Mononuclear cell (primary cell): Measurements from ENCODE around the gene MEPCE. TPM values are rescaled to one million over a fixed set of nuclear protein-coding genes. Genes with fewer than 3 reads are reported as not detected.

Source experiments
- H3K27me3 ChIP-seq: 2 replicates; pipeline ENCODE4 v1.6.0; 2011; ENCODE audit warnings: low read length, control low read depth; ENCODE audit not compliant: insufficient read depth
- H3K4me1 ChIP-seq: 2 replicates; pipeline ENCODE4 v1.5.1; 2011; ENCODE audit warnings: mild to moderate bottlenecking, low read length, control low read depth; ENCODE audit not compliant: insufficient read depth
- H3K4me3 ChIP-seq: 2 replicates; pipeline ENCODE4 v1.5.1; 2011; ENCODE audit warnings: mild to moderate bottlenecking, low read length, moderate library complexity
- H3K9me3 ChIP-seq: 2 replicates; pipeline ENCODE4 v1.5.1; 2011; ENCODE audit warnings: low read depth, mild to moderate bottlenecking, control low read depth, low read length
- total RNA-seq: library from RNA; depleted of rRNA; stranded (reverse); fragments of >200 nt; gene quantifications from one replicate; pipeline ENCODE4 v1.2.3, GENCODE V29; 2012

Gene MEPCE
- total RNA-seq, 1 donor: 36.7 TPM

- peaks cover 55% of the 10 kb centered on the region for H3K4me1 ChIP-seq
- H3K4me3 ChIP-seq: peak overlapping the region; percentile 91
- no peaks in the 10 kb centered on the region for H3K9me3 ChIP-seq
- H3K27me3 ChIP-seq: no peaks in the 10 kb centered on the region
Observed at GRCh38 chr7:100476101-100476780, 46.6 kb downstream of the MEPCE start.

DNA sequence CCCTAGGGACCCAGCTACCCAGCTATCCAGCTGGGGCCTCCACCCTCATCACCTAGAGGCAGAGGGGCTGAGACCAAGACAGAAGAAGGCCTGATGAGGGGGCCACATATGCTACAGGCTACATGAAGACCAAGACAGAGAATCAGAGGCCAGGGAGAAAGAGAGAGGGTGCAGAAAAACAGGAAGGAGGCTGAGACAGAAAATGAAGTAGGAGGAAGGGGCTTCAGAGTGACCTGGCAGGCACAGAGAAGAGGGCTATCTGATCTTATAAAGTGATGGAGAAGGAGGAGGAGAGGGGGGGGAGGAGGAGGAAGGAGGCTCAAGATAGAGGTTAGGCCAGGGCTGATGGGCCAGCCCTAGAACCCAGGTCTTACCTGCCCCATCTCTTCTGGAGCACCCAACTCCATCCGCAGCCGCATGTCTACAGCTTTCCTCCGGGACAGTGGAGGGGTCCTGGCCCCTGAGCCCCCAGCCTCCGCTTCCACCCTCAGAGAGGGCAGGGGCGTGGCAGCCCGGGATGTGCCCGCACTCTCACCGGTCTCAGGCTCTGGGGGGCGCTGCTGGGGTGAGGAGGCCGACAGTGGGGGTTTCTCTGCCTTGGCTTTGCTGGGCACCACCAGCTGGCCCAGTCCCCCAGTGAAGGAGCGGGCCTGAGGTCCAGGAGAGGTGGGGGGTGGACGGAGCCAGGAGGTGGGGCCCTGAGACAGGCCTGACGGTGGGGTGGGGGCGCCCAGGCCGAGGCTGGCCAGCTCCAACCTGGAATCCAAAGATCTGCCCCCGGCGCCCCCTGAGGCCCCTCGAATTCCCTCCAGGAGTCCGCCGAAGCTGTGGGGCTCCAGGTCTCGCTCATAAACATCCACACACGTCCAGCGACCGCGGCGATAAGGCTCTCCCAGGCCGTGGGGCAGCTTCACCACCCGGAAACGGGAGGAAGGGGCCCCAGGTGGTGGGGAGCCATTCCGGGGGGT lies 47.6 kb downstream of the MEPCE start:
- Histone ChIP-seq H3K9me3 (no peaks in the 10 kb centered on the region), H3K27me3 (no peaks in the 10 kb centered on the region), H3K4me3 (peak overlapping the region; percentile 91), H3K4me1 (peaks cover 55% of the 10 kb centered on the region)

GRCh38 chr7:100477871-100478267 lies 48.2 kb downstream of the MEPCE start:
- no peaks in the 10 kb centered on the region for H3K27me3 ChIP-seq
- H3K9me3 ChIP-seq: no peaks in the 10 kb centered on the region
- peak overlapping the region; percentile 91 for H3K4me3 ChIP-seq
- peaks cover 59% of the 10 kb centered on the region for H3K4me1 ChIP-seq

DNA sequence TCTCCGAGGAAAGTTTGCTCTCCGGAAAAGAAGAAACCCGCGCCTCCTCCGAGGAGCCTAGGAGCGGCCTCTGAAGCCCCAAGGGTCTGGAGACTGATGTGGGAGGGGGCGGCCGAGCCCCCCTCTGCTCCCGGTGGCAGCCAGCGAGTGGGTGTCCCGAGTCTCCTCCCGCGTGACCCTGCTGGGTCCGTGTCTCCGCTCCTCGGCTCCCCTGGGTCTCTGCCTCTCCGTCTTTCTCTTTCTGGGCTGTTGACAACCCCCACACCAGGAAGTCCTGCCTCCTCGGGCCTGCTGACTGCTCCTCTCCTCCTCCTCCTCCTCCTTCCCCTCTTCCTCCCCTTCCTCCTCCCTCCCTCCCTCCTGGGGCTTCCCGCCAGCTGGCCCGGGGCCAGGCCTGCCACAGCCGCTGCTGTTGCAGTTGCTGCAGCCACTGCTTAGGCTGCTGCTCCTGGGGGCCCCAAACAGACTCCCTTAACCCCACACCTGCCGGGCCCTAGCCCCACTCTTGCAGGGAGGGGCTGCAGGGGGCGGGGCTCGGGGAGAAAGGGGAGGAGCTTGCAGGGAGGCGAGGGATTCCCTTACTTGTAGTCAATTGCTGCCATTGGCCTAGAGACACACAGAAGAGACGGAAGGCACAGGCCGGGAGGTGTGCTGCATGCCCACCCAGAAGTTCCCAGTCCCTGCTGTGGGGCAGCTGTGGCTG lies 49.5 kb downstream of the MEPCE start, which contains the start of gene TSC22D4:
Gene TSC22D4 (minus strand): TSS at position 257 of the 703 bp plus-strand sequence. CDS start 1,176 bp downstream, outside the sequence.
- H3K27me3 ChIP-seq: no peaks in the 10 kb centered on the region
- H3K4me3 ChIP-seq: peak within 1 kb of the TSS; percentile 91
- no peaks in the 10 kb centered on the region for H3K9me3 ChIP-seq
- peaks cover 50% of the 10 kb centered on the region for H3K4me1 ChIP-seq

- H3K27me3 ChIP-seq: no peaks in the 10 kb centered on the region
- no peaks in the 10 kb centered on the region for H3K9me3 ChIP-seq
- no peak overlapping the region for H3K4me3 ChIP-seq
- peaks cover 26% of the 10 kb centered on the region for H3K4me1 ChIP-seq
Observed at GRCh38 chr7:100481466-100481865, 51.8 kb downstream of the MEPCE start.

DNA sequence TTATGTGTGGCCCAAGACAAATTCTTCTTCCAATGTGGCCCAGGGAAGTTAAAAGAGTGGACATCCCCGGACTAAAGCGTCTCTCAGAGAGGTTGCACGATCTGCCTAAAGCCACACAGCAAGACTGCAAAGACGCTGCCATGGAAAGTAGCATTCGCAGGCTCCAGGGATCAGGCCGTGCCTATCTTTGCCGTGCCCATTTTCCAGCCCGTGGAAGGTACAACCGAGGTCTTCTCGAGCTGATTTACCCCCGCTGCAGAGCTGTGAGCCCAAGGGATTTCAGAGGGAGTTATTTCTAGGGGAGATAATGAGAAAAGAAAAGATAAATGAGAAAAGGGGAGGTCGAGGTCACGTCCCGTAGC lies 53.1 kb downstream of the MEPCE start:
- Histone ChIP-seq H3K9me3 (no peaks in the 10 kb centered on the region), H3K4me1 (peaks cover 17% of the 10 kb centered on the region), H3K27me3 (no peaks in the 10 kb centered on the region), H3K4me3 (peak overlapping the region; percentile 27)

- Histone ChIP-seq H3K4me1 (peaks cover 17% of the 10 kb centered on the region), H3K4me3 (peak overlapping the region; percentile 27), H3K27me3 (no peaks in the 10 kb centered on the region), H3K9me3 (no peaks in the 10 kb centered on the region)
Observed at GRCh38 chr7:100483090-100483721, 53.6 kb downstream of the MEPCE start.

Other genes starting within 250 kb of the MEPCE start
- 13.9 TPM for gene PVRIG, start 209.9 kb upstream of the MEPCE start, total RNA-seq
- gene SPDYE3, start 122.1 kb upstream of the MEPCE start, total RNA-seq: under 0.01 TPM
- 26.6 TPM for gene PILRB, start 71.7 kb upstream of the MEPCE start, total RNA-seq
- gene PILRA, start 56.3 kb upstream of the MEPCE start, total RNA-seq: 56.7 TPM
- 3.3 TPM for gene ZCWPW1, start 1.1 kb upstream of the MEPCE start, total RNA-seq
- 12.6 TPM for gene PPP1R35, start 6.7 kb downstream of the MEPCE start, total RNA-seq
- 0.73 TPM for gene SPACDR, start 34.4 kb downstream of the MEPCE start, total RNA-seq
- gene TSC22D4, start 49.4 kb downstream of the MEPCE start, total RNA-seq: 39.8 TPM
- gene NYAP1, start 54.1 kb downstream of the MEPCE start, total RNA-seq: 0.10 TPM
- 3.4 TPM for gene AGFG2, start 109.4 kb downstream of the MEPCE start, total RNA-seq
- gene SAP25, start 144.1 kb downstream of the MEPCE start, total RNA-seq: 1.8 TPM
- gene LRCH4, start 156.3 kb downstream of the MEPCE start, total RNA-seq: 153 TPM
- 0.21 TPM for gene FBXO24, start 156.5 kb downstream of the MEPCE start, total RNA-seq
- 0.42 TPM for gene PCOLCE, start 172.5 kb downstream of the MEPCE start, total RNA-seq
- gene MOSPD3, start 182.7 kb downstream of the MEPCE start, total RNA-seq: 6.2 TPM
- gene TFR2, start 211.7 kb downstream of the MEPCE start, total RNA-seq: 0.31 TPM
- gene ACTL6B, start 226.6 kb downstream of the MEPCE start, total RNA-seq: not detected
- gene GNB2, start 243.9 kb downstream of the MEPCE start, total RNA-seq: 82.2 TPM